A549 (cell line): Measurements from ENCODE around the gene ADGRF5.
"Not testable (repeated sequence)": the region's sequence is repeated elsewhere in the genome, so short reads cannot be mapped to it uniquely, and the experiment has no call there.

Experiments used
- CTCF ChIP-seq: fragments of >200 bp; sonication (Bioruptor Twin); formaldehyde crosslinking; IDR thresholded peaks from 3 replicates; pipeline ENCODE4 v1.5.1; 2016
- EHMT2 ChIP-seq: fragments of 200-600 bp; sonication (generic); IDR thresholded peaks from 2 replicates; pipeline ENCODE4 v1.6.1; 2016; ENCODE audit warnings: antibody characterized with exemption, low read depth, mild to moderate bottlenecking, moderate library complexity
- HES2 ChIP-seq: fragments of >200 bp; sonication (Bioruptor Twin); formaldehyde crosslinking; IDR thresholded peaks from 2 replicates; pipeline ENCODE4 v1.6.1; 2016
- MAX ChIP-seq: IDR thresholded peaks from 2 replicates; pipeline ENCODE4 v1.6.1; 2012
- NFE2L2 ChIP-seq: fragments of 150-350 bp; conservative IDR thresholded peaks from 2 replicates; pipeline ENCODE4 v1.6.1; 2014; ENCODE audit warnings: low read length
- NR3C1 ChIP-seq: fragments of >200 bp; sonication (Bioruptor Twin); formaldehyde crosslinking; IDR thresholded peaks from 3 replicates; pipeline ENCODE4 v1.6.1; 2017
- POLR2A ChIP-seq: IDR thresholded peaks from 2 replicates; pipeline ENCODE4 v1.6.1; 2012; ENCODE audit warnings: mild to moderate bottlenecking, low read length
- REST ChIP-seq: fragments of 200-600 bp; sonication (generic); IDR thresholded peaks from 2 replicates; pipeline ENCODE4 v1.6.1; 2016; ENCODE audit warnings: antibody characterized with exemption, mild to moderate bottlenecking, moderate library complexity

- TF ChIP-seq POLR2A, CTCF, EHMT2, NFE2L2, NR3C1, REST, MAX, HES2: not testable (repeated sequence)
These were observed 86.7 kb downstream of the ADGRF5 start for GRCh38 chr6:46834991-46835390.
